Sigmoid colon (tissue), 4 donors: ENCODE measurements around the gene KCNN1.

Source experiments
- EP300 ChIP-seq, 4 donors: sonication (generic); formaldehyde crosslinking; IDR thresholded peaks; one replicate each; pipeline ENCODE4 v1.6.1; 2017; ENCODE audit warnings: antibody characterized with exemption in 4 of 4
- POLR2A ChIP-seq, 2 donors: fragments of 450-650 bp; IDR thresholded peaks; one replicate each; pipeline ENCODE4 v1.6.1; 2016; ENCODE audit warnings: antibody characterized with exemption in 2 of 2, mild to moderate bottlenecking in 2 of 2, moderate library complexity in 2 of 2
- POLR2AphosphoS5 ChIP-seq, 4 donors: sonication (generic); formaldehyde crosslinking; IDR thresholded peaks; one replicate each; pipeline ENCODE4 v1.6.1; 2017; ENCODE audit warnings: antibody characterized with exemption in 4 of 4
- TF ChIP-seq, protein P1 (sequence below), 4 experiments: fragments of 450-650 bp in 3 of 4; fragments of 200-600 bp in 1 of 4; IDR thresholded peaks; one replicate each; pipeline ENCODE4 v1.5.1; 2016 to 2019; ENCODE audit warnings: antibody characterized with exemption in 4 of 4, mild to moderate bottlenecking in 3 of 4, moderate library complexity in 2 of 4

DNA sequence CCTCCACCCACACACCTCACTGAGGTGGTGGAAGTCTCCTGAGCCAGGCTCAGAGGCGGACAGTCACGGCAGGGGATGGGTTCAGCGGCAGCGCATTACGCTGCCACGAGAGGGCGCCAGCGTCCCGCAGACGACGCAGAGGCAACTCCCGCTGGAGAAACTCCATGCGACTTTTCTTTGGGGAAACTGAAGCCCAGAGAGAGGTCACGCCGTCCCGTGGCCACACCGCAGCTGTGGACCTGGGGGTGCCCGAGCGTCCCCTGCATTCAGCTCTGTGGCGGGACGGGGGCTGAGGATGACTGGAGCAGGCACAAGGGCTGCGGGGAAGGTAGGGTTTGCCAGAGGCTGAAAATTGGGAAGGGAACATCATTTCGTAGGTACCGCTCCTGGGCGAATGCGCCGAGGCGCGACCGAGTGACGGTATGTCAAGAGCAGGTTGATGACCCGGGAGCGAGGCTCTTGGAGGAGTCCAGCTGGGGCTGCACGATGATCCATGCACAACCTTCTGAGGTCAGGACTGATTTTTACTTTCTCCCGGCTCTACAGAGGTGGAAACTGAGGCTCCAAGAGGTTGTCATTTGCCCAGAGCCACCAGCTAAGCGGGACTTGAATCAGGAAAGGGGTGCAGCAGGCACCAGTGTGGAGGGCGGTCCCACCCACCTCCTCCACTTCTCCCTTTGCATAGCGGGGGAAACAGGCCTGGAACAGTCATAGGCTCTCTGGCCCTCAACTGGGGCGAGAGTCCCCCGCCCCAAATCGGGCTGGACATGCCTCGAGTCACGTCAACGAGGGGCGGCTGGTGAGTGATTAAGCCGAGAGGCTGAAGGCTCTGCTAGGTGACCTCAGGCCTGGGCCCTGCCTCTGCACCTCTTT is 40.4 kb downstream of the KCNN1 start:
- no peak for TF ChIP-seq POLR2A (IDR thresholded peaks at IDR 0.05)
- TF ChIP-seq, protein P1, sequence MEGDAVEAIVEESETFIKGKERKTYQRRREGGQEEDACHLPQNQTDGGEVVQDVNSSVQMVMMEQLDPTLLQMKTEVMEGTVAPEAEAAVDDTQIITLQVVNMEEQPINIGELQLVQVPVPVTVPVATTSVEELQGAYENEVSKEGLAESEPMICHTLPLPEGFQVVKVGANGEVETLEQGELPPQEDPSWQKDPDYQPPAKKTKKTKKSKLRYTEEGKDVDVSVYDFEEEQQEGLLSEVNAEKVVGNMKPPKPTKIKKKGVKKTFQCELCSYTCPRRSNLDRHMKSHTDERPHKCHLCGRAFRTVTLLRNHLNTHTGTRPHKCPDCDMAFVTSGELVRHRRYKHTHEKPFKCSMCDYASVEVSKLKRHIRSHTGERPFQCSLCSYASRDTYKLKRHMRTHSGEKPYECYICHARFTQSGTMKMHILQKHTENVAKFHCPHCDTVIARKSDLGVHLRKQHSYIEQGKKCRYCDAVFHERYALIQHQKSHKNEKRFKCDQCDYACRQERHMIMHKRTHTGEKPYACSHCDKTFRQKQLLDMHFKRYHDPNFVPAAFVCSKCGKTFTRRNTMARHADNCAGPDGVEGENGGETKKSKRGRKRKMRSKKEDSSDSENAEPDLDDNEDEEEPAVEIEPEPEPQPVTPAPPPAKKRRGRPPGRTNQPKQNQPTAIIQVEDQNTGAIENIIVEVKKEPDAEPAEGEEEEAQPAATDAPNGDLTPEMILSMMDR (IDR thresholded peaks at IDR 0.05): peak; percentile 95 to 97 (median 96)
- TF ChIP-seq POLR2AphosphoS5 (IDR thresholded peaks at IDR 0.05): peak; percentile 61 to 85 (median 78)
- TF ChIP-seq EP300 (IDR thresholded peaks at IDR 0.05): no peak
